ENCODE data around the gene WNT9B.

The WNT9B gene

GRCh38 chr17:46817901-46818209 is 33.5 kb upstream of the WNT9B start:
- FAIRE-seq (no peak), DNase-seq (ENCODE audit: insufficient read length, low spot score) (no peak)
- TF ChIP-seq CTCF (IDR thresholded peaks at IDR 0.05; ENCODE audit: insufficient read depth, missing control alignments): no peak

GRCh38 chr17:46818316-46818928 is 33.0 kb upstream of the WNT9B start, which contains the start of gene WNT3:
Gene WNT3, minus strand, starts transcription at chr17:46818692. Its CDS starts 95 bp downstream, at chr17:46818597.
- peak; percentile 89 for DNase-seq (ENCODE audit: insufficient read length, low spot score)
- no peak for FAIRE-seq

GRCh38 chr17:46818929-46819859 is 32.2 kb upstream of the WNT9B start:
- TF ChIP-seq CTCF (IDR thresholded peaks at IDR 0.05; ENCODE audit: insufficient read depth, missing control alignments): no peak
- DNase-seq (ENCODE audit: insufficient read length, low spot score): no peak
- FAIRE-seq: no peak

More at GRCh38 chr17:46818316-46818928, 33.0 kb upstream of the WNT9B start, which contains the start of gene WNT3:
- TF ChIP-seq CTCF (IDR thresholded peaks at IDR 0.05; ENCODE audit: insufficient read depth, missing control alignments): no peak

GRCh38 chr17:46819906-46820351 is 31.5 kb upstream of the WNT9B start:
- DNase-seq (ENCODE audit: insufficient read length, low spot score) (no peak), FAIRE-seq (no peak)
- TF ChIP-seq CTCF (IDR thresholded peaks at IDR 0.05; ENCODE audit: insufficient read depth, missing control alignments): no peak

- no peak for FAIRE-seq
- TF ChIP-seq CTCF (IDR thresholded peaks at IDR 0.05; ENCODE audit: insufficient read depth, missing control alignments): no peak
- DNase-seq (ENCODE audit: insufficient read length, low spot score): no peak
Measured at GRCh38 chr17:46820592-46821450, 30.6 kb upstream of the WNT9B start.

GRCh38 chr17:46821482-46822387 is 29.6 kb upstream of the WNT9B start:
- FAIRE-seq: no peak
- no peak for DNase-seq (ENCODE audit: insufficient read length, low spot score)
- TF ChIP-seq CTCF (IDR thresholded peaks at IDR 0.05; ENCODE audit: insufficient read depth, missing control alignments): no peak
